Endothelial cell of umbilical vein (primary cell): ENCODE data around the gene THAP3. TPM values are rescaled to one million over a fixed set of nuclear protein-coding genes. Genes with fewer than 3 reads are reported as not detected.

Experiments used
- BruUV-seq: library from RNA; stranded (reverse); fragments of 400-500 nt; replicated peaks from 2 replicates; lab custom pipeline; 2021; lab: Mats Ljungman, UMichigan
- CTCF ChIA-PET: fragments of 300-600, 350-600 bp; sonication (Branson Sonifier 250); formaldehyde crosslinking; loops from one replicate; lab custom pipeline; 2021; ENCODE audit warnings: antibody characterized with exemption, inconsistent platforms; lab: Charles Lee
- POLR2A ChIA-PET: fragments of 300-600, 350-600 bp; sonication (Branson Sonifier 250); formaldehyde crosslinking; loops from one replicate; lab custom pipeline; 2021; ENCODE audit warnings: antibody characterized with exemption, inconsistent platforms; lab: Charles Lee
- DNase-seq: peaks from one replicate; pipeline ENCODE4 v3.0.0-alpha.2; 2011; ENCODE audit warnings: low read depth, low spot score
- FAIRE-seq: peaks from 2 replicates; lab custom pipeline; 2011; peaks lifted over from hg19 to GRCh38; lab: Jason Lieb, UNC
- H2AFZ ChIP-seq: 2 replicates; pipeline ENCODE4 v1.6.0; 2012; ENCODE audit warnings: low read depth, low read length, control low read depth, inconsistent platforms
- H3K27ac ChIP-seq: 2 replicates; pipeline ENCODE4 v1.5.1; 2011; ENCODE audit warnings: low read depth, mild to moderate bottlenecking, control low read depth, low read length, moderate library complexity; ENCODE audit not compliant: insufficient read depth
- H3K27me3 ChIP-seq, 2 experiments: 2 replicates each; pipeline versions ENCODE4 v1.6.0 to v1.6.1; 2011; ENCODE audit warnings: low read length in 2 of 2, mixed read lengths in 1 of 2; ENCODE audit not compliant: control insufficient read depth in 2 of 2, insufficient read depth in 2 of 2
- H3K36me3 ChIP-seq, 2 experiments: 2 replicates in 1 of 2; 3 replicates in 1 of 2; pipeline ENCODE4 v1.5.1; 2011; ENCODE audit warnings: low read length in 2 of 2, mild to moderate bottlenecking in 1 of 2, moderate library complexity in 1 of 2; ENCODE audit not compliant: control insufficient read depth in 2 of 2, insufficient read depth in 2 of 2; ENCODE audit errors: extremely low read depth in 1 of 2
- H3K4me1 ChIP-seq: 3 replicates; pipeline ENCODE4 v1.5.1; 2011; ENCODE audit warnings: mild to moderate bottlenecking, low read length; ENCODE audit not compliant: control insufficient read depth, insufficient read depth; ENCODE audit errors: extremely low read depth
- H3K4me2 ChIP-seq: 2 replicates; pipeline ENCODE4 v1.6.1; 2011; ENCODE audit warnings: low read length, control low read depth, mixed read lengths; ENCODE audit not compliant: insufficient read depth
- H3K4me3 ChIP-seq, 3 experiments: fragments of 200-600 bp in 1 of 3; sonication (generic), shearing (Covaris generic) in 1 of 3; replicated peaks in 1 of 3; 2 replicates each; pipeline ENCODE4 v1.5.1; 2011 to 2016; ENCODE audit warnings: control low read depth in 3 of 3, low read length in 3 of 3, mild to moderate bottlenecking in 2 of 3, inconsistent platforms in 1 of 3, low read depth in 1 of 3, moderate library complexity in 1 of 3; ENCODE audit not compliant: insufficient read depth in 1 of 3
- H3K79me2 ChIP-seq: 2 replicates; pipeline ENCODE4 v1.6.0; 2012; ENCODE audit warnings: low read length, inconsistent platforms; ENCODE audit not compliant: control insufficient read depth, insufficient read depth
- H3K9ac ChIP-seq: replicated peaks from 2 replicates; pipeline ENCODE3; 2011; ENCODE audit warnings: low read length, control low read depth; ENCODE audit not compliant: insufficient read depth; ENCODE audit errors: extremely low read depth
- H3K9me1 ChIP-seq: replicated peaks from 3 replicates; pipeline ENCODE4 v1.6.0; 2011; ENCODE audit warnings: mild to moderate bottlenecking, low read length; ENCODE audit not compliant: control insufficient read depth, insufficient read depth; ENCODE audit errors: extremely low read depth
- H3K9me3 ChIP-seq: replicated peaks from 2 replicates; pipeline ENCODE4 v1.5.1; 2012; ENCODE audit warnings: low read length, inconsistent platforms; ENCODE audit not compliant: control insufficient read depth, insufficient read depth
- H4K20me1 ChIP-seq: replicated peaks from 2 replicates; pipeline ENCODE3; 2011; ENCODE audit warnings: mild to moderate bottlenecking, low read length; ENCODE audit not compliant: control insufficient read depth, insufficient read depth; ENCODE audit errors: extremely low read depth
- EZH2 ChIP-seq: IDR thresholded peaks from 2 replicates; pipeline ENCODE4 v1.6.1; 2012; ENCODE audit warnings: borderline replicate concordance, low read depth, mild to moderate bottlenecking, moderate library complexity, low read length, inconsistent platforms; ENCODE audit not compliant: severe bottlenecking
- FOS ChIP-seq: IDR thresholded peaks from 2 replicates; pipeline ENCODE4 v1.6.1; 2011; ENCODE audit warnings: mild to moderate bottlenecking, low read length, moderate library complexity, borderline replicate concordance; ENCODE audit not compliant: insufficient read depth
- GATA2 ChIP-seq: IDR thresholded peaks from 2 replicates; pipeline ENCODE4 v1.7.0; 2011; ENCODE audit warnings: low read depth, mild to moderate bottlenecking, moderate library complexity, mixed read lengths, low read length; ENCODE audit not compliant: insufficient read length, insufficient read depth
- JUN ChIP-seq: IDR thresholded peaks from 2 replicates; pipeline ENCODE4 v1.6.1; 2011; ENCODE audit warnings: borderline replicate concordance, low read depth; ENCODE audit not compliant: insufficient read length, insufficient read depth
- MYC ChIP-seq: IDR thresholded peaks from one replicate; pipeline ENCODE4 v1.6.1; 2011; ENCODE audit warnings: mild to moderate bottlenecking, low read depth, low read length
- POLR2A ChIP-seq: IDR thresholded peaks from 2 replicates; pipeline ENCODE4 v1.6.1; 2012; ENCODE audit warnings: low read depth, mild to moderate bottlenecking, control low read depth, low read length
- POLR2AphosphoS5 ChIP-seq: IDR thresholded peaks from 2 replicates; pipeline ENCODE4 v1.6.1; 2012; ENCODE audit warnings: low read depth, mild to moderate bottlenecking, control low read depth, low read length, moderate library complexity; ENCODE audit not compliant: insufficient read depth
- dilution Hi-C: fragments of 300-500 bp; cut with MboI; formaldehyde crosslinking; loops from one replicate; pipeline ENCODE4 v1.15.0; 2019; ENCODE audit warnings: low sequenced_read_pairs; ENCODE audit not compliant: extremely low pct_ligation_motif_present
- intact Hi-C: fragments of 100-400 bp; cut with micrococcal nuclease; formaldehyde crosslinking; loops from one replicate; pipeline ENCODE4 v1.10.0; 2022
- polyA plus RNA-seq, 4 experiments: library from polyadenylated mRNA; depleted of rRNA in 3 of 4; stranded (reverse) in 3 of 4; unstranded in 1 of 4; fragments of >200 nt; gene quantifications; 2 replicates each; pipeline versions ENCODE4 v1.2.1 to v1.2.3, GENCODE V29; 2011 to 2012; ENCODE audit warnings: missing spikeins in 1 of 4
- total RNA-seq: library from RNA; stranded (reverse); gene quantifications from 2 replicates; pipeline ENCODE4 v1.2.3, GENCODE V29; 2021
- TF ChIP-seq, protein P1 (sequence below), 2 donors: IDR thresholded peaks; 1 replicate in 1 of 2; 2 replicates in 1 of 2; pipeline ENCODE4 v1.5.1; 2011; ENCODE audit warnings: low read length in 2 of 2, mild to moderate bottlenecking in 2 of 2, moderate library complexity in 2 of 2, control low read depth in 1 of 2, inconsistent platforms in 1 of 2, low read depth in 1 of 2; ENCODE audit not compliant: insufficient read depth in 1 of 2; ENCODE audit errors: extremely low read depth in 1 of 2
- TF ChIP-seq, protein P2 (sequence below): IDR thresholded peaks from 2 replicates; pipeline ENCODE4 v1.6.1; 2011; ENCODE audit not compliant: insufficient read depth, insufficient read length

THAP3 gene
- total and polyA plus RNA-seq, 2 donors (not counting 3 experiments of a cell fraction or from before 2014, with no cell fraction given), result 11.3 to 16.7 TPM

DNA sequence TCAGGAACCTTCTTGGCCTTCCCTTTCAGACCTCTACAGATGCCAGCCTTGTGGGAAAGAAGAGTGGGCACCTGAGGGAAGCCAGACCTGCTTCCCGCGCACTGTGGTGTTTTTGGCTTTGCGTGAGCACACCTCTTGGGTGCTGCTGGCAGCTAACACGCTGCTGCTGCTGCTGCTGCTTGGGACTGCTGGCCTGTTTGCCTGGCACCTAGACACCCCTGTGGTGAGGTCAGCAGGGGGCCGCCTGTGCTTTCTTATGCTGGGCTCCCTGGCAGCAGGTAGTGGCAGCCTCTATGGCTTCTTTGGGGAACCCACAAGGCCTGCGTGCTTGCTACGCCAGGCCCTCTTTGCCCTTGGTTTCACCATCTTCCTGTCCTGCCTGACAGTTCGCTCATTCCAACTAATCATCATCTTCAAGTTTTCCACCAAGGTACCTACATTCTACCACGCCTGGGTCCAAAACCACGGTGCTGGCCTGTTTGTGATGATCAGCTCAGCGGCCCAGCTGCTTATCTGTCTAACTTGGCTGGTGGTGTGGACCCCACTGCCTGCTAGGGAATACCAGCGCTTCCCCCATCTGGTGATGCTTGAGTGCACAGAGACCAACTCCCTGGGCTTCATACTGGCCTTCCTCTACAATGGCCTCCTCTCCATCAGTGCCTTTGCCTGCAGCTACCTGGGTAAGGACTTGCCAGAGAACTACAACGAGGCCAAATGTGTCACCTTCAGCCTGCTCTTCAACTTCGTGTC lies 45.9 kb upstream of the THAP3 start:
- Histone ChIP-seq H2AFZ (peak overlapping the region; percentile 91), H3K9ac (no peak overlapping the region), H3K27me3 (no peaks in the 10 kb centered on the region), H3K27ac (no peak overlapping the region), H4K20me1 (no peaks in the 10 kb centered on the region), H3K4me1 (peaks cover 14% of the 10 kb centered on the region), H3K4me2 (no peak overlapping the region), H3K79me2 (peaks cover 11% of the 10 kb centered on the region), H3K36me3 (no peaks in the 10 kb centered on the region), H3K4me3 (no peak overlapping the region), H3K9me1 (no peaks in the 10 kb centered on the region), H3K9me3 (no peaks in the 10 kb centered on the region)
- no peak for DNase-seq
- BruUV-seq, result no TSS peak
- intact Hi-C loops (loop anchor here (1.0 kb wide), 2 partner anchors 24 to 47 kb away; partner anchors contain the start of gene NOL9), dilution Hi-C loops (no loop called here)
- TF ChIP-seq JUN, result no peak
- no peak for TF ChIP-seq FOS
- TF ChIP-seq, protein P1, sequence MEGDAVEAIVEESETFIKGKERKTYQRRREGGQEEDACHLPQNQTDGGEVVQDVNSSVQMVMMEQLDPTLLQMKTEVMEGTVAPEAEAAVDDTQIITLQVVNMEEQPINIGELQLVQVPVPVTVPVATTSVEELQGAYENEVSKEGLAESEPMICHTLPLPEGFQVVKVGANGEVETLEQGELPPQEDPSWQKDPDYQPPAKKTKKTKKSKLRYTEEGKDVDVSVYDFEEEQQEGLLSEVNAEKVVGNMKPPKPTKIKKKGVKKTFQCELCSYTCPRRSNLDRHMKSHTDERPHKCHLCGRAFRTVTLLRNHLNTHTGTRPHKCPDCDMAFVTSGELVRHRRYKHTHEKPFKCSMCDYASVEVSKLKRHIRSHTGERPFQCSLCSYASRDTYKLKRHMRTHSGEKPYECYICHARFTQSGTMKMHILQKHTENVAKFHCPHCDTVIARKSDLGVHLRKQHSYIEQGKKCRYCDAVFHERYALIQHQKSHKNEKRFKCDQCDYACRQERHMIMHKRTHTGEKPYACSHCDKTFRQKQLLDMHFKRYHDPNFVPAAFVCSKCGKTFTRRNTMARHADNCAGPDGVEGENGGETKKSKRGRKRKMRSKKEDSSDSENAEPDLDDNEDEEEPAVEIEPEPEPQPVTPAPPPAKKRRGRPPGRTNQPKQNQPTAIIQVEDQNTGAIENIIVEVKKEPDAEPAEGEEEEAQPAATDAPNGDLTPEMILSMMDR (IDR thresholded peaks at IDR 0.05; ENCODE audit: extremely low read depth in 1 of 2, insufficient read depth in 1 of 2, low read depth in 1 of 2, low read length in 2 of 2), result no peak
- no peak for TF ChIP-seq MYC
- no peak for TF ChIP-seq EZH2
- no peak for TF ChIP-seq POLR2AphosphoS5
- no peak for TF ChIP-seq GATA2
- TF ChIP-seq, protein P2, sequence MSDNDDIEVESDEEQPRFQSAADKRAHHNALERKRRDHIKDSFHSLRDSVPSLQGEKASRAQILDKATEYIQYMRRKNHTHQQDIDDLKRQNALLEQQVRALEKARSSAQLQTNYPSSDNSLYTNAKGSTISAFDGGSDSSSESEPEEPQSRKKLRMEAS, result no peak
- TF ChIP-seq POLR2A, result no peak
- no peak for FAIRE-seq
- ChIA-PET CTCF (interaction anchor here (1.1 kb wide), 1 partner anchor 16 kb away, joined by 4 read pairs; no protein-coding TSS in a partner anchor), POLR2A (interaction anchor here (2.0 kb wide), 1 partner anchor 25 kb away, joined by 5 read pairs; no protein-coding TSS in a partner anchor)
